ENCODE data around the gene RPS10.

The RPS10 gene

GRCh38 chr6:34436803-34437643 is 11.2 kb upstream of the RPS10 start:
- Histone ChIP-seq H3K4me3 (replicated peaks; ENCODE audit: insufficient read depth, low read length) (no peak overlapping the region), H3K27me3 (ENCODE audit: insufficient read depth, poor library complexity, severe bottlenecking) (no peaks in the 10 kb centered on the region), H3K27ac (replicated peaks) (no peak overlapping the region)
- TF ChIP-seq REST (IDR thresholded peaks at IDR 0.05; ENCODE audit: insufficient replicate concordance, low read depth) = no peak
- TF ChIP-seq, protein P1, sequence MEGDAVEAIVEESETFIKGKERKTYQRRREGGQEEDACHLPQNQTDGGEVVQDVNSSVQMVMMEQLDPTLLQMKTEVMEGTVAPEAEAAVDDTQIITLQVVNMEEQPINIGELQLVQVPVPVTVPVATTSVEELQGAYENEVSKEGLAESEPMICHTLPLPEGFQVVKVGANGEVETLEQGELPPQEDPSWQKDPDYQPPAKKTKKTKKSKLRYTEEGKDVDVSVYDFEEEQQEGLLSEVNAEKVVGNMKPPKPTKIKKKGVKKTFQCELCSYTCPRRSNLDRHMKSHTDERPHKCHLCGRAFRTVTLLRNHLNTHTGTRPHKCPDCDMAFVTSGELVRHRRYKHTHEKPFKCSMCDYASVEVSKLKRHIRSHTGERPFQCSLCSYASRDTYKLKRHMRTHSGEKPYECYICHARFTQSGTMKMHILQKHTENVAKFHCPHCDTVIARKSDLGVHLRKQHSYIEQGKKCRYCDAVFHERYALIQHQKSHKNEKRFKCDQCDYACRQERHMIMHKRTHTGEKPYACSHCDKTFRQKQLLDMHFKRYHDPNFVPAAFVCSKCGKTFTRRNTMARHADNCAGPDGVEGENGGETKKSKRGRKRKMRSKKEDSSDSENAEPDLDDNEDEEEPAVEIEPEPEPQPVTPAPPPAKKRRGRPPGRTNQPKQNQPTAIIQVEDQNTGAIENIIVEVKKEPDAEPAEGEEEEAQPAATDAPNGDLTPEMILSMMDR (IDR thresholded peaks at IDR 0.05; ENCODE audit: insufficient read depth, low read length) = no peak
- TF ChIP-seq POLR2AphosphoS5 (IDR thresholded peaks at IDR 0.05; ENCODE audit: low read depth) = no peak
- no peak for TF ChIP-seq GABPA (IDR thresholded peaks at IDR 0.05; ENCODE audit: low read depth)
- TF ChIP-seq SPI1 (IDR thresholded peaks at IDR 0.05; ENCODE audit: borderline replicate concordance, low read depth) = no peak
- DNase-seq (ENCODE audit: low read depth in 1 of 2, low spot score in 1 of 2) = no peak

- Histone ChIP-seq H3K27me3 (ENCODE audit: insufficient read depth, poor library complexity, severe bottlenecking) (no peaks in the 10 kb centered on the region), H3K4me3 (replicated peaks; ENCODE audit: insufficient read depth, low read length) (no peak overlapping the region), H3K27ac (replicated peaks) (no peak overlapping the region)
- DNase-seq (ENCODE audit: low read depth in 1 of 2, low spot score in 1 of 2) = no peak
- no peak for TF ChIP-seq GABPA (IDR thresholded peaks at IDR 0.05; ENCODE audit: low read depth)
- no peak for TF ChIP-seq SPI1 (IDR thresholded peaks at IDR 0.05; ENCODE audit: borderline replicate concordance, low read depth)
- TF ChIP-seq REST (IDR thresholded peaks at IDR 0.05; ENCODE audit: insufficient replicate concordance, low read depth) = no peak
- TF ChIP-seq, protein P1 (IDR thresholded peaks at IDR 0.05; ENCODE audit: insufficient read depth, low read length) = no peak
- no peak for TF ChIP-seq POLR2AphosphoS5 (IDR thresholded peaks at IDR 0.05; ENCODE audit: low read depth)
Measured at GRCh38 chr6:34435916-34436315, 10.0 kb upstream of the RPS10 start.

DNA sequence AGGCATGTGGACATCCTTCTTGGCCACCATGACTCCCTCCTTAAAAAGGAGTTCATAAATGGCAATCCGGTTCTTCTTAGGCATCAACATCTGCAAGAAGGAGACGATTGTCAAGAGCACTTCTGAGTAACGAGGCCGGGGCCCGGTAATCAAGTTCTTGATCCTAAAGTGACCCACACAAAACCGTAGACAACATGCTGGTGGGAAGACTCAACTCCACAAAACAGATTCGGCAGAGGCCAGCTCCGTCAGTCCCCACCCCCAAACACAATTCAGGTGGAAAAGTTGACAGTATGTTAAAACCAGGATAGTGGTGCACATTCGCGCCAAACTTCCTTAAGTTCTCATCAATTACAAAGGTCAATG is 754 bp downstream of the RPS10 start:
- TF ChIP-seq REST (IDR thresholded peaks at IDR 0.05; ENCODE audit: insufficient replicate concordance, low read depth) (no peak), GABPA (IDR thresholded peaks at IDR 0.05; ENCODE audit: low read depth) (no peak), POLR2AphosphoS5 (IDR thresholded peaks at IDR 0.05; ENCODE audit: low read depth) (no peak; the same call in 1 of the 2 replicates), SPI1 (IDR thresholded peaks at IDR 0.05; ENCODE audit: borderline replicate concordance, low read depth) (no peak)
- TF ChIP-seq, protein P1 (IDR thresholded peaks at IDR 0.05; ENCODE audit: insufficient read depth, low read length) = no peak
- DNase-seq (ENCODE audit: low read depth in 1 of 2, low spot score in 1 of 2) = no peak
- Histone ChIP-seq H3K27me3 (ENCODE audit: insufficient read depth, poor library complexity, severe bottlenecking) (no peaks in the 10 kb centered on the region), H3K4me3 (replicated peaks; ENCODE audit: insufficient read depth, low read length) (peak overlapping the region; percentile 66), H3K27ac (replicated peaks) (peak overlapping the region; percentile 91)

Data from HL-60 (cell line).